Osteoblast (primary cell): Measurements from ENCODE around the gene CDH26. TPM values are rescaled to one million over a fixed set of nuclear protein-coding genes. Genes with fewer than 3 reads are reported as not detected.
"Not testable (repeated sequence)": the region's sequence is repeated elsewhere in the genome, so short reads cannot be mapped to it uniquely, and the experiment has no call there.

Experiments used
- DNase-seq: peaks from one replicate; pipeline ENCODE4 v3.0.0; 2011; ENCODE audit warnings: low spot score, mixed read lengths; ENCODE audit not compliant: insufficient read length; ENCODE audit errors: missing footprints
- H2AFZ ChIP-seq: 2 replicates; pipeline ENCODE4 v1.6.0; 2011; ENCODE audit warnings: mild to moderate bottlenecking, low read length
- H3K27ac ChIP-seq: 2 replicates; pipeline ENCODE4 v1.5.1; 2011; ENCODE audit warnings: mild to moderate bottlenecking, low read depth, low read length, moderate library complexity
- H3K27me3 ChIP-seq: 2 replicates; pipeline ENCODE4 v1.6.0; 2012; ENCODE audit warnings: mild to moderate bottlenecking, control low read depth, inconsistent platforms, low read length, moderate library complexity; ENCODE audit not compliant: insufficient read depth
- H3K36me3 ChIP-seq: 2 replicates; pipeline ENCODE4 v1.5.1; 2011; ENCODE audit warnings: mild to moderate bottlenecking, low read length, control low read depth, moderate library complexity; ENCODE audit not compliant: insufficient read depth
- H3K4me1 ChIP-seq: 2 replicates; pipeline ENCODE4 v1.5.1; 2011; ENCODE audit warnings: mild to moderate bottlenecking, low read length, control low read depth, moderate library complexity; ENCODE audit not compliant: insufficient read depth
- H3K4me2 ChIP-seq: 2 replicates; pipeline ENCODE4 v1.6.0; 2011; ENCODE audit warnings: mild to moderate bottlenecking, low read length; ENCODE audit not compliant: insufficient read depth
- H3K4me3 ChIP-seq: fragments of 200-600 bp; sonication (generic); 3 replicates; pipeline ENCODE4 v1.5.1; 2012; ENCODE audit warnings: mild to moderate bottlenecking, low read length, inconsistent platforms; ENCODE audit not compliant: insufficient read depth
- H3K79me2 ChIP-seq: 2 replicates; pipeline ENCODE4 v1.6.0; 2012; ENCODE audit warnings: mild to moderate bottlenecking, low read length, control low read depth, inconsistent platforms; ENCODE audit not compliant: insufficient read depth
- H3K9me3 ChIP-seq: 2 replicates; pipeline ENCODE4 v1.5.1; 2011; ENCODE audit warnings: low read depth, low read length, control low read depth
- H4K20me1 ChIP-seq: 2 replicates; pipeline ENCODE4 v1.6.0; 2012; ENCODE audit warnings: mild to moderate bottlenecking, low read length, control low read depth; ENCODE audit not compliant: insufficient read depth
- total RNA-seq: library from RNA; depleted of rRNA; stranded (reverse); fragments of >200 nt; gene quantifications from 2 replicates; pipeline ENCODE4 v1.2.3, GENCODE V29; 2012
- TF ChIP-seq, protein P1 (sequence below): IDR thresholded peaks from 2 replicates; pipeline ENCODE4 v1.5.1; 2011; ENCODE audit warnings: mild to moderate bottlenecking, low read depth, low read length, moderate library complexity; ENCODE audit errors: extremely low read depth

Gene CDH26
- total RNA-seq, 1 donor = under 0.01 TPM

DNA sequence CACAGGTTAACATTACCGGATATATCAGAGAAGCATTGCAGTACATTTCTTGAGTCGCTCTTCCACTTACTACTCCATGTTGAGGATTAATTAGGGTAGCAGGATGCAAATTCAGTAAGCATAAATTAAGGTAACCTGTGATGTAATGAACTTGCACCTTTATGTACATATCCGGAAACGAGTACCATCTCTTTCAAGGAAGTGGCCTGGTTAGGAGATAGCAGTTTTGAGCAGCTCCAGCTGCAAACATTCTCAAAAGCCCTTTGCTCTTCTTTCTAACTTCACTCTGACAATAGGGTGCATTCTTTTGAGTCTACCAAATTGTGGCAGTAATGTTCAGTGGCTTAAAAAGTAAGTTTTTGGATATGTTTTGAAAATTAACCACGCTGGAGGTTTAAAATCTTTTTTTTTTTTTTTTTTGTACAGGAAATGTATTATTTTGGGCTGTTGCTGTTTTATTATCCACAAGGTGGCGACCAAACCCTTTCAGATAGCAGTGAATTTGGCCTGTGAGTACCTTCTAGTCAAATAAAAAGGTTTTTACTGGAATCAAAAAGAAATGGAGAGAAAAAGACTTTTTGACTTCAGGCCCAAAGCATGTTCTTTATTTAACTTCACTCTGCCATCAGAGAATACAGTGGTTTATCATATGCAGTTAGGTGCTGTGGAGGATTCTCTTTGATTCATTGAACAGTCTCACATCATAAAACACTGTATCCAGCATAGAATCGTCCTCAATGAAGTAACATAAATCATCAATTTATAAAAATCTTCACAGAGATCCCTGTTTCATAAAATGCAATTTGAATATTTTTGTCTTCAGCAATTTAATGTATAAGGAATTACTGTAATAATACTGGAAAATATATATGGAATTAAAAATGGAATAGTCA is 9.1 kb upstream of the CDH26 start:
- TF ChIP-seq, protein P1, sequence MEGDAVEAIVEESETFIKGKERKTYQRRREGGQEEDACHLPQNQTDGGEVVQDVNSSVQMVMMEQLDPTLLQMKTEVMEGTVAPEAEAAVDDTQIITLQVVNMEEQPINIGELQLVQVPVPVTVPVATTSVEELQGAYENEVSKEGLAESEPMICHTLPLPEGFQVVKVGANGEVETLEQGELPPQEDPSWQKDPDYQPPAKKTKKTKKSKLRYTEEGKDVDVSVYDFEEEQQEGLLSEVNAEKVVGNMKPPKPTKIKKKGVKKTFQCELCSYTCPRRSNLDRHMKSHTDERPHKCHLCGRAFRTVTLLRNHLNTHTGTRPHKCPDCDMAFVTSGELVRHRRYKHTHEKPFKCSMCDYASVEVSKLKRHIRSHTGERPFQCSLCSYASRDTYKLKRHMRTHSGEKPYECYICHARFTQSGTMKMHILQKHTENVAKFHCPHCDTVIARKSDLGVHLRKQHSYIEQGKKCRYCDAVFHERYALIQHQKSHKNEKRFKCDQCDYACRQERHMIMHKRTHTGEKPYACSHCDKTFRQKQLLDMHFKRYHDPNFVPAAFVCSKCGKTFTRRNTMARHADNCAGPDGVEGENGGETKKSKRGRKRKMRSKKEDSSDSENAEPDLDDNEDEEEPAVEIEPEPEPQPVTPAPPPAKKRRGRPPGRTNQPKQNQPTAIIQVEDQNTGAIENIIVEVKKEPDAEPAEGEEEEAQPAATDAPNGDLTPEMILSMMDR = peak; percentile 74
- no peaks in the 10 kb centered on the region for H3K79me2 ChIP-seq
- H3K4me3 ChIP-seq = no peak overlapping the region
- peak overlapping the region; percentile 45 for H2AFZ ChIP-seq
- H3K4me1 ChIP-seq = peaks cover 3% of the 10 kb centered on the region
- no peaks in the 10 kb centered on the region for H3K9me3 ChIP-seq
- no peaks in the 10 kb centered on the region for H4K20me1 ChIP-seq
- no peak overlapping the region for H3K27ac ChIP-seq
- H3K4me2 ChIP-seq = no peak overlapping the region
- peaks cover 8% of the 10 kb centered on the region for H3K36me3 ChIP-seq
- no peaks in the 10 kb centered on the region for H3K27me3 ChIP-seq
- DNase-seq = no peak

- Histone ChIP-seq H3K4me1 (peaks cover 3% of the 10 kb centered on the region), H3K79me2 (no peaks in the 10 kb centered on the region), H4K20me1 (no peaks in the 10 kb centered on the region), H3K27ac (no peak overlapping the region), H3K4me3 (no peak overlapping the region), H2AFZ (no peak overlapping the region), H3K27me3 (no peaks in the 10 kb centered on the region), H3K9me3 (no peaks in the 10 kb centered on the region), H3K4me2 (no peak overlapping the region), H3K36me3 (peaks cover under 1% of the 10 kb centered on the region)
- TF ChIP-seq, protein P1 = no peak
- no peak for DNase-seq
These were observed 8.3 kb upstream of the CDH26 start for GRCh38 chr20:59949911-59950310.

DNA sequence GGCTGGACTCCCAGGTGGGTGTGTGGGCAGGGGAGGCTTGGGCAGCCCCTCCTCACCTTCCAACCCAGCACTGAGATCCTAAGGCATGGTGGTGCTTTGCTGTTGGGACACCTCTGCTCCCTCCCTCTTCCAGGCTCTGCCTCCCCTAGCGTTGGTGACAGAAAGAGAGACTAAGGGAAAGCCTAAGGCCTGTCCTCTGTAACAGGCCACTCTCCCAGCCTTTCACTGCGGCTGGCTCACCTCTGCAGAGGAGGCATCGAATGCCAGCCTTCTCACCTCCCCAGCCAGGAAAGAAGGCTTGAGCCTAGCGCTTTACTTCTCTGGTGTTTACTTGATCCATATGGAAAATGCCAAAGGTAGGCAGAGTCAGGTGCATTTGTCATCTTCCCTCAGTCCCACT is 3.5 kb upstream of the CDH26 start:
- Histone ChIP-seq H4K20me1 (no peaks in the 10 kb centered on the region), H3K9me3 (no peaks in the 10 kb centered on the region), H3K4me3 (no peak overlapping the region), H3K27me3 (no peaks in the 10 kb centered on the region), H3K4me2 (no peak overlapping the region), H3K36me3 (no peaks in the 10 kb centered on the region), H2AFZ (no peak overlapping the region), H3K4me1 (no peaks in the 10 kb centered on the region), H3K79me2 (no peaks in the 10 kb centered on the region), H3K27ac (no peak overlapping the region)
- no peak for DNase-seq
- TF ChIP-seq, protein P1 = no peak

- Histone ChIP-seq H3K4me2 (no peak overlapping the region), H2AFZ (no peak overlapping the region), H3K27ac (no peak overlapping the region), H4K20me1 (no peaks in the 10 kb centered on the region), H3K27me3 (no peaks in the 10 kb centered on the region), H3K9me3 (no peaks in the 10 kb centered on the region), H3K4me3 (no peak overlapping the region), H3K79me2 (no peaks in the 10 kb centered on the region), H3K4me1 (no peaks in the 10 kb centered on the region), H3K36me3 (no peaks in the 10 kb centered on the region)
- TF ChIP-seq, protein P1 = peak; percentile 20
- no peak for DNase-seq
These were observed 3.0 kb upstream of the CDH26 start for GRCh38 chr20:59955131-59955796.

- not testable (repeated sequence) for H3K9me3 ChIP-seq, H3K79me2 ChIP-seq, H3K4me2 ChIP-seq, H3K4me3 ChIP-seq, H3K4me1 ChIP-seq, H3K27me3 ChIP-seq, H3K27ac ChIP-seq, DNase-seq, H2AFZ ChIP-seq, H4K20me1 ChIP-seq, H3K36me3 ChIP-seq
These were observed 655 bp upstream of the CDH26 start for GRCh38 chr20:59957568-59957967.
